NCI-H526 treated with DMSO at 0.1 percent for 48 hours (cell line): ENCODE data around the gene KASH5.

Experiments
- DNase-seq: peaks from one replicate; lab custom pipeline; 2025; lab: John Stamatoyannopoulos, UW

Gene KASH5

GRCh38 chr19:49421039-49421877 is 33.2 kb downstream of the KASH5 start:
- DNase-seq: peak; percentile 19

GRCh38 chr19:49421878-49422202 is 33.8 kb downstream of the KASH5 start:
- DNase-seq: no peak

GRCh38 chr19:49422407-49423070 is 34.5 kb downstream of the KASH5 start:
- DNase-seq: no peak

GRCh38 chr19:49423071-49423984 is 35.3 kb downstream of the KASH5 start, which contains the start of gene PTH2:
PTH2 (minus strand) TSS chr19:49423441; CDS start chr19:49423339, 102 bp downstream.
- no peak for DNase-seq

- DNase-seq: no peak
Observed at GRCh38 chr19:49423985-49424303, 35.9 kb downstream of the KASH5 start.

GRCh38 chr19:49425178-49425577 is 37.1 kb downstream of the KASH5 start, which contains the start of gene GFY:
GFY (plus strand) TSS chr19:49425388; CDS start chr19:49426431, 1,043 bp downstream.
- DNase-seq: no peak

- DNase-seq: peak; percentile 53
Observed at GRCh38 chr19:49425922-49426592, 38.0 kb downstream of the KASH5 start.

GRCh38 chr19:49427339-49427738 is 39.3 kb downstream of the KASH5 start:
- DNase-seq: no peak

- peak; percentile 26 for DNase-seq
Observed at GRCh38 chr19:49427855-49428546, 40.0 kb downstream of the KASH5 start.

GRCh38 chr19:49428547-49429451 is 40.8 kb downstream of the KASH5 start:
- no peak for DNase-seq

GRCh38 chr19:49430172-49430677 is 42.2 kb downstream of the KASH5 start:
- no peak for DNase-seq

GRCh38 chr19:49430678-49431329 is 42.8 kb downstream of the KASH5 start:
- DNase-seq: no peak

GRCh38 chr19:49431330-49431749 is 43.3 kb downstream of the KASH5 start:
- DNase-seq: no peak

GRCh38 chr19:49432141-49433073 is 44.4 kb downstream of the KASH5 start:
- DNase-seq: no peak

- DNase-seq: no peak
Observed at GRCh38 chr19:49433240-49433901, 45.3 kb downstream of the KASH5 start.

- no peak for DNase-seq
Observed at GRCh38 chr19:49434907-49435583, 47.0 kb downstream of the KASH5 start.

GRCh38 chr19:49435670-49436069 is 47.6 kb downstream of the KASH5 start:
- DNase-seq: no peak
